Measurements from ENCODE around the gene DEFB113.
"Not testable (repeated sequence)": the region's sequence is repeated elsewhere in the genome, so short reads cannot be mapped to it uniquely, and the experiment has no call there.

Gene DEFB113, protein sequence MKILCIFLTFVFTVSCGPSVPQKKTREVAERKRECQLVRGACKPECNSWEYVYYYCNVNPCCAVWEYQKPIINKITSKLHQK

DNA sequence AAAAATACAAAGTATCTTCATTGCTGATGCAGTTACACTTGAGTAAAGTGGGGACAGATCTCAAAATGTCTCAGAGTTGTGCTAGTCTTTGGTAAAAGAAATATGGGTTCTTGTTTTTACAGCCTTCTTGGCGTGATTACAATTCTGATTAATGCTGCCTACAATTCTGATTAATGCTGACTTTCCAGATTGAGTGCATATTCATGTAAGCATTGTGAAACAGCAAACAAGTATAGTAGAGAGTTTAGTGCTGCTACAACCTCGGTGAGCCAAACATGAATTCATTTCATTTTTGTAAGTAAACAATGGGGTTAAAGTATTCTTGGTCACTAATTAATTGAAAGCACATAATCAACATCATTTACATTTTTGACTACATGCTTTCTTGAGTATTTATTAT, at the start of gene DEFB113:
Gene DEFB113 (minus strand): TSS at position 21 of the 400 bp plus-strand sequence. CDS start 0 bp downstream, at position 21.
- no peak for DNase-seq

DNA sequence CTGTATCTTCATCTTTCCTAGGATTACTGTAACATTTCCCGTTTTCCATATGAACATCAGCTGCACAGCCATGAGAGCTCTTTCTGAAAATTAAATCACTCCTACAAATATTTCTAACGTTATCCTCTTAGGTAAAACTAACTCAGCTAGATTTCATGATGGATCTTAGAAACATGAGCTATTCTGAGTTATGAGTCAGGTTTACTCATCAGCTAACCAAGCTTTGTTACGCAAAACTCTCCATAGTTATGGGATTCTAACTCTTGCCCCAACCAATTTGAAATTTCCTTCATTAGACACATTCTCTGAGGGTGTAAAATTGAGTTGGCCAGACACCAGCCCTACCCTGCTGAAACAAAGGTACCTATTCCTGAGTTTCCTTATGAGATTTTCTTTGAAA, 38.4 kb upstream of the DEFB113 start:
- no peak for DNase-seq

DNA sequence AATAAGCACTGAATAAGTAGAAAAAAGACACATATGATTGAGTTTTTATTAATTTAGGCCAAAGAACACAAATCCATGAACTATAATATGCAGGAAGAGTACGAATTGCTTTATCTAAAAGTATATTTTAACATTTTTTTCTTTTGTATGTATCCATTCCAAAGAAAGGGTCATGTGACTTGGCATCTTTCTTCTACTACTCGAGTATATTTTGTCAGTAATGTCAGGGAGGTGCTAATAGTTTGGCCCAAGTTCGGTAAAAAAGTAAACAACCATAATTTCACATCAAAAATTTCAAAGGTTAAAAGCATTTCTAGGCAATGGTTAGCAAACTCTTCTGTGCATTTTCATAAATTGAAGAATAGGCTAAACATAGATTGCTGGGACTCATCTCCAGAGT, 33.7 kb upstream of the DEFB113 start:
- no peak for DNase-seq

DNA sequence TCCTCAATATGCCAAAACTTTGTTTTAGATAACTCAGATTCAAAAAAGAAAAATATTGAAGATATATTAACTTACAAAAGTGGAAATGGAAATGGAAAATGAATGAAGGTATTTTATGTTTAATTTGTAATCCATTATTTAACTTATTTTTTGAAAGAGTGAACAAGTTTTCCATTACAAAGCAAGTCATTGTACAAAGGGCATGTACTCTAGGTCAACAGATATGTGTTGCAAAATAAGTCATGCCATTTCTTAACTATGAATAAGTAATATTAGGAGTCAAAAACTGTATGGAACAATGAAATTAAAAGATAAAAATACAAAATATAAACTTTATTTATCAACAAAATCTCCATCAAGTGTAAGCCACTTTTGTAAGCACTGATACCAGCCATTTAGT, 25.9 kb upstream of the DEFB113 start:
- no peak for DNase-seq

DNA sequence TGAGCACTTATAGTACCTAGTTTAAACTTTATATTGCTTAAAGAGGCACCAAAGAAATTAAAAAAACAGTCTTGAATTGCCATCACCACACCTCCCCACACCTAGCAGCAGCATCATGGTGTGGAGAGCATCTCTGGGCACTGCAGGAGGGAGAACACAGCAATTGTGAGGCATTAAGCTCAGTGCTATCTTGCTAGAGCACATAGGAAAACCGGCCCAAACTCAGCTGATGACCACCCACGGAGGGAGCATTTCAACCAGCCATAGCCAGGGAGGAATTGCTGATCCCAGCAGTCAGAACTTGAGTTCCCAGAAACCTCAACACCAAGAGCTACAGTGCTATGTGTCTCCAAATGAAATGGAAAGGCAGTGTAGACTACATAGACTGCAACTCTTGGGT, 19.5 kb upstream of the DEFB113 start:
- no peak for DNase-seq

DNA sequence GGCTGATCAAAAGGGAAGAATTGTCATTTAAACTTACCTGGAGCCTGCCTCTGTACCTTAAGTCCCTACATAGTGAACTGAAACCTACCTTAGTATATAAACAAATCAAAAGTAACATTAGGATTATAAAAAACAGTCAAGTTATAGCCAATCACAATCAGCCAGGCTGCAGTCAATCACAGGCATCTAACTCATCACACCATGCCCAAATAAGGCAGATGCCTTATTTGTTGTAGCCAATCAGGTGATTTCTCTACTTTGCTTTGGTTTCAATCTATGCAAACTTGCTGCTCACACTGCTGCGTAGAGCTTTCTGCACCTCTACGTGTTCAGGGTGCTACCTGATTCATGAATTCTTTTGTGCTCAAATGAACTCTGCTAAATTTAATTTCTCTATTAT, 18.3 kb upstream of the DEFB113 start:
- no peak for DNase-seq

DNA sequence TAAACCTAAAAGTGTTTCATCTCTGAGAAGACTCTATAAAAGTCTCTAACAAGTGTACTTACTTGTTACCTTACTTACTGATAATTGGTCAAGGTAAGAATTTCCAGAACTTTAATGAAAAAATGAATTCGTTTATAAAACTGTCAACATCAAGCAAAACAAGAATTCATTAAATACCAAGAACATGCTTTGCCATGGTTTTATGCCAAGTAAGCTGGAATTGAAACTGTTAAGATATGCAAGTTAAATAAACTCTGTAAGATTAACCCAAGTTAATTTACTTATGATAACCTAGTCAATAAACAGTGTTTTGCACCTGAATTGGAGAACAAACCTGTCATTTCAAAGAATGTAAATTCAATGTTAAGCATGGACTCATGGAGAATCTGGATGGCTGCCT, 17.1 kb upstream of the DEFB113 start:
- DNase-seq, result no peak

DNA sequence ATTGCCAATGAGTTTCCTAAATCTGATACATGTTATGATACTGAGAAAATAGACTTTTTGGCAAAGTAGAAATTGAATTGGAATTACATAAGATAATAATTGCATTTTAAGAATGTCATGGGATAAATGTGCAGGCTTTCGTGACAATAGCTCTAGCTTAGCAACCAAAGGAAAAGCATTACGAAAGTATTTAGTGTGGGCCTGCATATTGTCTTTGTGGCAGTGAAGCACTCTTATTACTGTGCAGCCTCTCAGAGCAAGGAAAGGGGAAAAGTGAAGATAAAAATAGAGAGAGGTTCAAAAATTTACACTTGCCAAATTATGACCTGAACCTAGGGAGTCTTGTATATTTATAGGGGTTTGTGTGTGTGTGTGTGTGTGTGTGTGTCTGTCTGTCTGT, 12.6 kb upstream of the DEFB113 start:
- DNase-seq, result no peak

DNA sequence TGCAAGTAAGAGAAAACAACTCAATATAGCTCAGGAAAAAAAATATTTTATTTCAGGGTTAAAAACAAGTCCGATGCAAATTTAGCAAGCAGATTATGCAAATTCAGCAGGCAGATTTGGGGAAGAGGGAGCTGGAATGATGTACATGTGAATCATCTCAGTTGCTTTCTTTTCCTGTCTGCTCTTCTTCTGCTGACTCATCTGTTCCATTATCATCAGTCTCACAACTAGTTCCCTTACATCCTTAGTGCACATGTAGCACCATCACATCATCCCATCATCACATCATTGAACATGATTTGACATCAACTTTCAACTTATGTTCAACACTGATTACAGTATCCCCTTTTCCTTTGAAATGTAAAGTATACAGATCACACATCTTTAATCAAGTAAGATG, 11.5 kb upstream of the DEFB113 start:
- no peak for DNase-seq

DNA sequence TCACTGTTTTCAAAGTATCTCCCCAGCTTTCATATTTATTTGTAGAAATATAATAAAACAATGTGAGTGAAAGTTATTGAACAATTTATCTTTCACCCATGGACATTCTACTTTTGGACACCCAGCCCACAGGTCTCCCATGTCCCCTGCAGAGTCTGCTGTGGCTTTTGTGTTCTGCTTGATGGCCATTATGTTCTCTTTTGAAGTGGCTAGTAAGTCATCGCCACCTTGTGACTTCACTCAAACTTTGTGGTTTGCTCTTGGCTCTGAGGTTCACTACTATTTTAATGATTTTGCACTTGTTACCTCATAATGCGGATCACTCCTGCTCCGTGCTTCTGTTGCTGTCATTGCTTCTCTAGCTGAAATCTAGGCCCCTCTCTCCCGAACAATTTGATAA, 10.2 kb upstream of the DEFB113 start:
- DNase-seq, result no peak

DNA sequence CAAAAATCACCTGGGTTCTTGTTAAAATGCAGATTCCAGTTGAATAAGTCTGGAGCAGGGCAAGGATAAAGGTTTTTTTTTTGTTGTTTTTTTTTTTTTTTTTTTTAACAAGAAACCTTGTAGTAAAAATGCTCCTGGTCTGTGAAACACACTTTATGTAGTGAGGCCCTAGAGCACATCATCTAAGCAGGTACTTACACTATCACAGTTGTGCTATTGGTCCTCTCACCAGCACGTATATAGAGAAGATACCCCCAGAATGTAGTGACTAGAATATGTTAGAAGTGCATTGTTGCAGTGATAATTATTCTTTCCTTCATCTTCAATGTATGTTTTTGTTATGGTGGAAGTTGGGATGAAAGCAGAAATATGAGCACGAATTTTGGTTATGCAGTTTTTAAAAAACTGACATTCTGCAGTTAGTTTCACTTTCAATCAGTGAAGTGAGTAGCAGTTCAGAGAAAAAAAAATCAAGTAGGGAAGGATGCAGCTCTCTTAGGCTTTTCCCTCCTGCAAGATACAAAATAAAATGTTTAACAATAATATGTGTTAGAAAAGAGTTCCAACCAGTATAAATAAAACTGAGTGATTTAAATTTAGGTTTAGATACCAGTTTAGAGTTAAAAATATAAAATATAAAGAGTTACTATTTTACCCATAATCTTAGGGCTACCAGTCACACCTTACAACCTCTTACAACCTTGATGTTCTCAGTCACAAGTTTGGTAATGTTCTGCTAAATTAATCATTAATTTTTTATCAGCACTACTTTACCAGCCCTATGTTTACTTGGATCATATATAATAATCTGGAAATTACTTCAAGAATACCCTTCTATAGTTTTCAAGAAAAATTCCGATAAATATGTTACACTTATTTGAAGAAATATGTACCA, 9.2 kb upstream of the DEFB113 start:
- DNase-seq, result no peak

DNA sequence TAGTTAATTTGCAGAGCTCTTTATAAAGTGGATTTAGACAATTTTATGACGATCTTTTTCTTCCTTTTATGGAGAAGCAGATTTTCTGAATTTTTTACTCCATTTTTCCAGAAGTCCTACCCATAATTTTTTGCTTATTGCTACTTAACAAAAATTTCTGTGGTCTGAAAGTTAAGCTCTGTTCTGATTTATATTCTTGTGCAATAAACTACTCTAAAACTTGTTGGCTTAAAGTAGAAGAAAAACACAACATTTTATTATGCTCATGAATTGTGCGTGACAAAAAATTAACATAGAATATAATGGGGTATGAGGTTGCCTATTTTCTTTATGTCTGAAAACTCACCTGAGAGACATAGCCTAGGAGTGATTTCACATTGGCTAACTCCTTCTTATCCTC, 2.6 kb downstream of the DEFB113 start:
- DNase-seq, result no peak

DNA sequence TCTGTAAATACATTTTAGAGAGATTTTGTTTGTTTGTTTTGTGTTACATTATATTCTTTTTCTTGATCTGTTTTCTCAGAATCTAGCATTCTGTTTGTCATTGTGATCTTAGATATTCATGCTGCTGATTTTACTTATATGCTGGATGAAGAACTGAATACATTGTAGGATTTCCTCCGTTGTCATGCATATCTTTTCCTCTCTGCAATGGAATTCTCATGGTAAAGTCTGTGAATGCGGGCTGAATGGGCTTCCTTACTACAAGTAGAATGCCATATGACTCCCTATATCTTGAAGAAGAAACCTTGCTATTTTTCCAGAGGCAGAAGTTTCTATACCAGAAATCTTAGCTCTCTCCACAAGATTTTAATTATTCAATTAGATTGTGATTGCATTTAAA, 3.1 kb downstream of the DEFB113 start:
- no peak for DNase-seq

DNA sequence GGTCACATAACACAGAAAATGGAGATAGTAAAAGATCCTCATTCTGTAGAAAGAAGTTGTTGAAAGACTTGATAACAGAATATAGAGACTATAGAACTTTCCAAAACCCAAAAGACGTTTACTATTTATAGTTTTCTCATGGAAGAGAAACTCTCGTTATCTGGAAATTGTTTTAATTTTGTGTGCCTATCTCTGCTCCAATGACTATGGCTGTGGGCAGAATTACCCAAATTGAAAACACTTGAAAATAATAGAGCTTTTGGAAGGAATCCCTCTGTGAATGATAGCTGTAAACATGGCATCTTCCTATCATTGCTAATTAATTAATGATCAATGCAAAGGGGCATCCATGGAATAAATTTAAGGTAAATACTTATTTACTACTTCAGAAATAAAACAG, 5.4 kb downstream of the DEFB113 start, which contains the start of gene DEFB114:
Gene DEFB114 (minus strand): TSS at position 101 of the 400 bp plus-strand sequence. CDS start 59 bp downstream, at position 42.
- no peak for DNase-seq

DNA sequence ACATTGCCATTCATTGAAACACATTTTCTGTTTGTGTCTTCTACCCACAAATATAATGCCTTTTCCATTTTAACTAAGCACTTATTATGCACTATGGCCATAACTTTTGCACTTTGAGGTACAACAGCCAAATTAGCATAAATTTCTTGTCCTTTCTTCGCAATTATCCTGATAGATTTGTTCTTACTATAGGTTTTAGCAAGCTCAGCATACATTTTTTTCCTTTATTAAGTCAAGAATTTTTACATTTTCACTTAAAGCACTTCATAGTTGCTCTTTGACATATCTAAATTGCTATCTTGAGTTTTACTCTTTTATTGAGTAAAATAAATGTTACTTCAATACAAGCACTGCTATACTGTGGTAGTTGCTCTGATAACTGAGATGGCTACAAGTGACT, 11.2 kb downstream of the DEFB113 start:
- no peak for DNase-seq

DNA sequence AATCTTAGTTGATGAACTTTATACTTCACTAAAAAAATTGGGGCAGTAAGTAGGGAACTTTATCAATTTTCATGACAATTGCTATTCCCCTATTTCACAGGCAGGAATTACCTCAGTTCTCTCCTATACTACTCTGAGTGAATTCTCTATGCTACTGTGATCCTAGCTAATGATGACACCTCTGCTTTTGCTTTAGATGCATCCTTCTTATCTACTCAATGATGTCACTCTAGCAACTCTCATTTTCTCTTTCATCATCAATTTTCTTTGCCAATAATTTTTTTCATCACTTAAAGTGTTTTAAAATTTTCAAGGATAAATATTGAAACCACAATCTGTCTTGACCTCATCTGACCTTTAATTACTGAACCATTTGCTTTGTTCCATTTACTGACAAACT, 13.6 kb downstream of the DEFB113 start:
- no peak for DNase-seq

DNA sequence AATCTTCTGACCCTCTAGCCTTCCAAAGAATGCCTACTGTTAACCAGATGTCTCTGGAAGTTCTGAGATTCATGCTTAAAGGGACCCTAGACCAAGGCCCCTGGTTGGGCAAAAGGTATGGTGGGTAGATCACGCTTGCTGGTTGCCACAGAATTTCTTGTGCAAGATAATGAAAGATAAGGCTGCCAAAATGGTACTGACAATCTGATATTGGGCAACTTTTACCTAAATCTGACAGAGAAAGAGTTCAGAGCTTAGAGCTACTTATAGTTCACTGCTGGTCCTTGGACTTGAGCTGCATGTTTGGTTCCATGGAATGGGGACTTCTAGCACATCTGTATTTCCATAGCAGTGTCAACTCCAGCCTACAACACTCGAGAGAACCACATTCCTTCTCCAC, 17.5 kb downstream of the DEFB113 start:
- no peak for DNase-seq

DNA sequence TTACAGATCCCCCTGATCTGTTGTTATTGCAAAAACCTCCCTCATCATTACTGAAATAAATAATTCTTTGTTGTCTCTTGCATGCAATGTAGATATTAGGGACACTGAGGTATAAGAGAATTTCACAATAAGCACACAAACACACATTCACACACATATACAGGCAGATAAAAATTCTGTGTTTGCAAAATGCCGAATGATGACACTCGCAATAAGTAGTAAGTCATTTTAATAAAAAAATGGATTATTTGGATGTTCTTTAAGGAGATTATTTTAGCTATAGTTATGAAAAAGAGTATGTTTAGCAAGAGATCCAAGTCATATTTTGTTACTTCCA, 19.0 kb downstream of the DEFB113 start:
- DNase-seq, result no peak

DNA sequence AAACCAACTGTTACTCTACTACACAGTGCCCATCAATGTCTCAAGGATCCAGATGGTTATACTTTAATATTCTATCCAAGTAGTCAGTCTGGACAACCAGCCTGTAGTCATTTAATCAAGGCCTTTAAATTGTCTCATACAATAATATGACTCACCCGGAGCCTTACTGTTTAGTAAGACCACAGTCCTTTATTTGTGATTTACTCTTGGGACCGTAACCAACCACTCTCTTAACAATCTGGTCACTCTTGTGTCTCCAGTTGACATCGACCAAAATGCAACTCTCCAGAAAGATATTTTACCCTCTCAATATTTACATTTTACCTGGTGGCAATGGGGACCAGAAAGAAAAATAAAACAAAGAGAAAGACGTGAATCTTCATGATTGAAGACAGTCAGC, 20.4 kb downstream of the DEFB113 start:
- DNase-seq, result no peak

DNA sequence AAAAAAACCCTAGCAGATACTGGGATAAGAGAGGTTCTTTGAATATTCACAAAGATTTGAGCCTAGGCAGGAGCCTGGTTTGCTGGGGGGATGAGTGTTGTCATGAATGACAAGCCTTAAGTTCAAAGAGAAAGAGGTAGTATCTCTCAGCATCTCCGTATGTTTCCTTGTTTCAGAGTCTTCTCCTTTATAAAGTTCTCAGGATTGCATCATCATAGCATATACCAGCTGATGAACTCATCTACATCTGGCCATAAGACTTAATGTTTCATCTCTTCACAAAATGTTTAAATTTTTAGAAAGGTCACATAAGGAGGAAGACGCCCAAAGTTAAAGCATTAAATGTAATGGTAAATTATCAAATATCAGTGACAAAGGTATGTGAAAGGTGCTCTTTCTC, 22.6 kb downstream of the DEFB113 start:
- DNase-seq, result no peak

DNA sequence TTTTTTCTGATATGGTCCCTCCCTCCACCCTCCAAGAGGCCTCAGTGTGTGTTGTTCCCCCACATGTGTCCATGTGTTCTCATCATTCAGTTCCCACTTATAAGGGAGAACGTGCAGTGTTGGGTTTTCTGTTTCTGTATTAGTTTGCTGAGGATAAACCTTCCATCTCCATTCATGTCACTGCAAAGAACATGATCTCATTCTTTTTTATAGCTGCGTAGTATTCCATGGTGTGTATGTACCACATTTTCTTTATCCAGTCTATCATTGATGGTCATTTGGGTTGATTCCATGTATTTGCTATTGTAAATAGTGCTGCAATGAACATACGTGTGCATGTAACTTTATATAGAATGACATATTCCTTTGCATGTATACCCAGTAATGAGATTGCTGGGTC, 25.4 kb downstream of the DEFB113 start:
- DNase-seq, result not testable (repeated sequence)

DNA sequence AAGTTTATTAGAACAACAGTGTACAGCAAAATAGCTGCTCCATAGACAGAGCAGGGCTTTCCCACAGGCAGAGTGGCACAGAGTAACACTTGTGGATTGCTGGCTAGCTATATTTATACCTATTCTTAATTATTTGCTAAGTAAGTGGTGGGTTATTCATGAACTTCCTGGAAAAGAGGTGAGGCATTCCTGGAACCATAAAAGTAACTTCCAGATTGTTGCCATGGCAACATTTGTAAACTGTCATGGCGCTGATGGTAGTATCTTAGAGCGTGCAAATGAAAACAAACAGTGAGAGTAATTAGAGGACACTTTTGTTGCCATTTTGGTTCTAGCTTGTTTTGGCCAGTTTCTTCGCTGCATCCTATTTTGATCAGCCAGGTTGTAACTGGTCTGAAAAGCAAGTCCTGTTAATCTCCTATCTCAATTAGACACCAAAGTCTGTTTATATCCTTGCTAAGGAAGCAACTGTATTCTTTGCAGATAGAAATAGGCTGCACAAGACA, 29.4 kb downstream of the DEFB113 start:
- DNase-seq, result no peak

DNA sequence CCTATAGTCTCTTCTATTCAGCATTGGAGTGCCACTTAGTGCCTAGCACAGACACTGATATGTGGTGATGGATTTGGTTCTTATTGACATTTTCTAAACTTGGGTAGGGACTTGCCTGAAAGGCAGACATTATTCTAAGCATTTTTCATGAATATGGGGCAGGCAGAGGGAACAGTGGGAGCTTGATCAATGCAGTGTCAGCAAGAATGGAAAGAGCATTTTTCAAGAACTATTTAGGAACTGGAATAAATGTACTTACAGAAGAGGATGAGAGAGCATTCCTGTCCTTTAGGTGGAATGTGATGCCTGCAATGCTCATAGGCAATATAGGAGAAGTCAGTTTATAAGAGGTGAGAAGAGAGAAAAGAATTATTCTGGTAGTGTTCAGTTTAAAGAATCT, 31.6 kb downstream of the DEFB113 start:
- no peak for DNase-seq

DNA sequence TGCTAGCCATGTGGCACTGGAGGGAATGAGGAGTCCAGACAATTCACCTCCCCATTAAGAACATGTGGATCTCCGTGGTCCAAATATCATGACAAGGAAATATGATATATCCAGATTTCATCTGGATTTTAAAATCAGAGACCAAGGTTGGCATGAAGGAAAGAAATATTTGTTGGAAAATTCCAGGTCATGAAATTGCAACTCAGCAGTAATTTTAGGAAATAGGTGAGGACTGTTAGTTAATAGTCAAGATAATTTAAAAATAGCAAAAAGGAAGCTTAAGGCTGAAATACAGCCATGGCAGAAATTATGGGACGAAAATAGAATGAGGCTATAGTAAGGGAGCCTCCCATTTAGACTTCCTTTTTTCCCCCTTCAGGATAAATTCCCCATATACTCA, 32.4 kb downstream of the DEFB113 start:
- no peak for DNase-seq

DNA sequence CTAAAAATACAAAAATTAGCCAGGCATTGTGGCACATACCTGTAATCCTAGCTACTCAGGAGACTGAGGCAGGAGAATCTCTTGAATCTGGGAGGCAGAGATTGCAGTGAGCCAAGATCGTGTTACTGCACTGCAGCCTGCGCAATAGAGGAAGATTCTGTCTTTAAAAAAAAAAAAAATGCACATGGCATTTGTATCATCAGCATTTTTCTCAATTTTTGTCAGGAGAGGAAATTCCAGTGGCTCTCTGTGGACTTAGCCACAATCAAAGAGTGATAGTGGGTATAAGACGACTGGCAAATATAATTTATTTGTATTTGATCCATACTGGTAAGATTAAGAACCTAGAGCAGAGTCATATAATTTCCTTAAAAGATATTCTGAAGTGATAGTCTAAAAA, 34.0 kb downstream of the DEFB113 start:
- no peak for DNase-seq
